ENCODE results near the gene PCSK2.

PCSK2 gene

DNA sequence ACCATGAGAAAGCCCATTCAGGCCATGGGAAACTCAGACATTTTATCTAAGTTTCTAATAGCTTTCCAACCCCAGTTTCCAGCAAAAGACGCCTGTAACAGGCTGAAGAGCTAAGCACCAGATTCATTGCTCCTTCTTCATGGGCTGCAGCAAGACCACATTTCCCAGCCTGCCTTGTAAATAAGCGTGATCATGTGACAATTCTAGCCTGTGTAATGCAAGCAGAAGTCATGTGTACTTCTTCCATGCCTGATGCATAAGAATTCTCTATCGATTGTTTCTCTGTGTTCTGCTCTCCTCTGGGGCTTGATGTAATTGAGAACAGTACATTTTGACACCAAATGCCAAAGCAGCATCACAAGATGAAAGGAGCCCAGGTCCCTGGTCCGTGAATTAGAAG is 6.8 kb downstream of the PCSK2 start:
- TF ChIP-seq POLR2AphosphoS5 (IDR thresholded peaks at IDR 0.05; ENCODE audit: low read depth, low read length) (no peak), POU2F2 (IDR thresholded peaks at IDR 0.05; ENCODE audit: low read depth, low read length) (no peak), TAF1 (IDR thresholded peaks at IDR 0.05; ENCODE audit: low read depth, low read length) (no peak), PAX5 (IDR thresholded peaks at IDR 0.05; ENCODE audit: insufficient read depth, low read length, severe bottlenecking) (no peak), POLR2A (IDR thresholded peaks at IDR 0.05; ENCODE audit: low read depth, low read length) (no peak), SPI1 (IDR thresholded peaks at IDR 0.05; ENCODE audit: low read depth, low read length) (no peak)
- DNase-seq (ENCODE audit: insufficient read length, low spot score) (no peak), FAIRE-seq (no peak)

GRCh38 chr20:17236766-17237165 is 9.9 kb downstream of the PCSK2 start:
- no peak for FAIRE-seq
- no peak for DNase-seq (ENCODE audit: insufficient read length, low spot score)
- TF ChIP-seq POLR2A (IDR thresholded peaks at IDR 0.05; ENCODE audit: low read depth, low read length) (no peak), POLR2AphosphoS5 (IDR thresholded peaks at IDR 0.05; ENCODE audit: low read depth, low read length) (no peak), PAX5 (IDR thresholded peaks at IDR 0.05; ENCODE audit: insufficient read depth, low read length, severe bottlenecking) (no peak)

- DNase-seq (ENCODE audit: insufficient read length, low spot score) (no peak), FAIRE-seq (no peak)
- no peak for TF ChIP-seq PAX5 (IDR thresholded peaks at IDR 0.05; ENCODE audit: insufficient read depth, low read length, severe bottlenecking)
- TF ChIP-seq TAF1 (IDR thresholded peaks at IDR 0.05; ENCODE audit: low read depth, low read length): no peak
- TF ChIP-seq POLR2AphosphoS5 (IDR thresholded peaks at IDR 0.05; ENCODE audit: low read depth, low read length): no peak
- no peak for TF ChIP-seq POU2F2 (IDR thresholded peaks at IDR 0.05; ENCODE audit: low read depth, low read length)
- TF ChIP-seq SPI1 (IDR thresholded peaks at IDR 0.05; ENCODE audit: low read depth, low read length): no peak
- no peak for TF ChIP-seq POLR2A (IDR thresholded peaks at IDR 0.05; ENCODE audit: low read depth, low read length)
These were observed 21.4 kb downstream of the PCSK2 start for GRCh38 chr20:17248224-17248623.

GRCh38 chr20:17262786-17263185 is 35.9 kb downstream of the PCSK2 start:
- TF ChIP-seq POLR2A (IDR thresholded peaks at IDR 0.05; ENCODE audit: low read depth, low read length) (no peak), SPI1 (IDR thresholded peaks at IDR 0.05; ENCODE audit: low read depth, low read length) (no peak), PAX5 (IDR thresholded peaks at IDR 0.05; ENCODE audit: insufficient read depth, low read length, severe bottlenecking) (no peak), POLR2AphosphoS5 (IDR thresholded peaks at IDR 0.05; ENCODE audit: low read depth, low read length) (no peak), TAF1 (IDR thresholded peaks at IDR 0.05; ENCODE audit: low read depth, low read length) (no peak), POU2F2 (IDR thresholded peaks at IDR 0.05; ENCODE audit: low read depth, low read length) (no peak)
- DNase-seq (ENCODE audit: insufficient read length, low spot score): no peak
- no peak for FAIRE-seq

- FAIRE-seq (no peak), DNase-seq (ENCODE audit: insufficient read length, low spot score) (no peak)
These were observed 46.9 kb downstream of the PCSK2 start for GRCh38 chr20:17273717-17274116.

GRCh38 chr20:17276101-17276500 is 49.3 kb downstream of the PCSK2 start:
- DNase-seq (ENCODE audit: insufficient read length, low spot score): no peak
- TF ChIP-seq POLR2A (IDR thresholded peaks at IDR 0.05; ENCODE audit: low read depth, low read length): no peak
- TF ChIP-seq POU2F2 (IDR thresholded peaks at IDR 0.05; ENCODE audit: low read depth, low read length): no peak
- TF ChIP-seq POLR2AphosphoS5 (IDR thresholded peaks at IDR 0.05; ENCODE audit: low read depth, low read length): no peak
- no peak for TF ChIP-seq PAX5 (IDR thresholded peaks at IDR 0.05; ENCODE audit: insufficient read depth, low read length, severe bottlenecking)
- TF ChIP-seq TAF1 (IDR thresholded peaks at IDR 0.05; ENCODE audit: low read depth, low read length): no peak
- no peak for TF ChIP-seq SPI1 (IDR thresholded peaks at IDR 0.05; ENCODE audit: low read depth, low read length)
- FAIRE-seq: no peak

More at GRCh38 chr20:17273717-17274116, 46.9 kb downstream of the PCSK2 start:
- no peak for TF ChIP-seq TAF1 (IDR thresholded peaks at IDR 0.05; ENCODE audit: low read depth, low read length)
- no peak for TF ChIP-seq POU2F2 (IDR thresholded peaks at IDR 0.05; ENCODE audit: low read depth, low read length)
- no peak for TF ChIP-seq POLR2AphosphoS5 (IDR thresholded peaks at IDR 0.05; ENCODE audit: low read depth, low read length)
- TF ChIP-seq PAX5 (IDR thresholded peaks at IDR 0.05; ENCODE audit: insufficient read depth, low read length, severe bottlenecking): no peak
- TF ChIP-seq SPI1 (IDR thresholded peaks at IDR 0.05; ENCODE audit: low read depth, low read length): peak; percentile 65
- TF ChIP-seq POLR2A (IDR thresholded peaks at IDR 0.05; ENCODE audit: low read depth, low read length): no peak

- peak; percentile 57 for FAIRE-seq
- TF ChIP-seq POLR2AphosphoS5 (IDR thresholded peaks at IDR 0.05; ENCODE audit: low read depth, low read length): no peak
- TF ChIP-seq POU2F2 (IDR thresholded peaks at IDR 0.05; ENCODE audit: low read depth, low read length): no peak
- no peak for TF ChIP-seq PAX5 (IDR thresholded peaks at IDR 0.05; ENCODE audit: insufficient read depth, low read length, severe bottlenecking)
- TF ChIP-seq POLR2A (IDR thresholded peaks at IDR 0.05; ENCODE audit: low read depth, low read length): no peak
- TF ChIP-seq SPI1 (IDR thresholded peaks at IDR 0.05; ENCODE audit: low read depth, low read length): no peak
- TF ChIP-seq TAF1 (IDR thresholded peaks at IDR 0.05; ENCODE audit: low read depth, low read length): no peak
- DNase-seq (ENCODE audit: insufficient read length, low spot score): no peak
These were observed 54.6 kb downstream of the PCSK2 start for GRCh38 chr20:17281478-17281877.

DNA sequence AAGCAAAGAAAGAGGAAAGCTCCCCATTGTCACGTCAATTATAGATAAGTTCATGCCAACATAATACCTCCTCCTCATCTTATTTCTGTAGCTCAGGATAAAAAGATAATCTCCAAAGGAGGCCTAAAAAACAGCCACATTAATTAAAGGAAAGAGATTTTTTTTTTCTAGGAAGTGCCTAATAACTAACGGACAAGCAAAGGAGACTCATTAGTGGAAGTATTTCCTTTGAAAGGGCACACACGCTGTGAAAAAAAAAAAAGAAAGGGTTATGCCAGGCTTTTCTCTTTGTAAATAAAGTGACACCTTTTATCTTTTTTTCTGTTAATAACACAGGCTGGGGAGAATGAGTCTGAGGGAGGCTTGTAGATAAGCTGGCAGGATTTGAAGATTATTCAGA is 55.7 kb downstream of the PCSK2 start:
- TF ChIP-seq POU2F2 (IDR thresholded peaks at IDR 0.05; ENCODE audit: low read depth, low read length): no peak
- no peak for TF ChIP-seq POLR2A (IDR thresholded peaks at IDR 0.05; ENCODE audit: low read depth, low read length)
- no peak for TF ChIP-seq TAF1 (IDR thresholded peaks at IDR 0.05; ENCODE audit: low read depth, low read length)
- TF ChIP-seq POLR2AphosphoS5 (IDR thresholded peaks at IDR 0.05; ENCODE audit: low read depth, low read length): no peak
- FAIRE-seq: no peak

GRCh38 chr20:17287503-17287902 is 60.7 kb downstream of the PCSK2 start:
- TF ChIP-seq POLR2A (IDR thresholded peaks at IDR 0.05; ENCODE audit: low read depth, low read length) (no peak), TAF1 (IDR thresholded peaks at IDR 0.05; ENCODE audit: low read depth, low read length) (no peak), POU2F2 (IDR thresholded peaks at IDR 0.05; ENCODE audit: low read depth, low read length) (no peak), POLR2AphosphoS5 (IDR thresholded peaks at IDR 0.05; ENCODE audit: low read depth, low read length) (no peak), SPI1 (IDR thresholded peaks at IDR 0.05; ENCODE audit: low read depth, low read length) (no peak), PAX5 (IDR thresholded peaks at IDR 0.05; ENCODE audit: insufficient read depth, low read length, severe bottlenecking) (no peak)
- DNase-seq (ENCODE audit: insufficient read length, low spot score) (no peak), FAIRE-seq (no peak)

More for the DNA sequence above, 55.7 kb downstream of the PCSK2 start:
- no peak for DNase-seq (ENCODE audit: insufficient read length, low spot score)

- no peak for FAIRE-seq
- TF ChIP-seq TAF1 (IDR thresholded peaks at IDR 0.05; ENCODE audit: low read depth, low read length) (no peak), PAX5 (IDR thresholded peaks at IDR 0.05; ENCODE audit: insufficient read depth, low read length, severe bottlenecking) (no peak)
- DNase-seq (ENCODE audit: insufficient read length, low spot score): no peak
These were observed 61.2 kb downstream of the PCSK2 start for GRCh38 chr20:17287998-17288397.

All from GM12891 (cell line).